BLaER1 treated with 17β-estradiol and CSF1 and Interleukin-3, amounts not matched to agents 10 nM and 100 nM (cell line): ENCODE measurements around the gene ALX3.

ENCODE experiments used
- H3K27ac ChIP-seq, 11 experiments: shearing (Covaris generic); formaldehyde crosslinking; 2 replicates each; pipeline ENCODE4 v1.8.1; 2022
- H3K27me3 ChIP-seq, 11 experiments: shearing (Covaris generic); formaldehyde crosslinking; 2 replicates each; pipeline ENCODE4 v1.8.1; 2022
- H3K36me3 ChIP-seq, 11 experiments: shearing (Covaris generic); formaldehyde crosslinking; 2 replicates each; pipeline ENCODE4 v1.8.1; 2022
- H3K4me1 ChIP-seq, 10 experiments: shearing (Covaris generic); formaldehyde crosslinking; 2 replicates each; pipeline ENCODE4 v1.8.1; 2022
- H3K4me2 ChIP-seq, 11 experiments: shearing (Covaris generic); formaldehyde crosslinking; 2 replicates each; pipeline ENCODE4 v1.8.1; 2022
- H3K4me3 ChIP-seq, 10 experiments: shearing (Covaris generic); formaldehyde crosslinking; 2 replicates each; pipeline ENCODE4 v1.8.1; 2022
- H3K9ac ChIP-seq, 11 experiments: shearing (Covaris generic); formaldehyde crosslinking; 2 replicates each; pipeline ENCODE4 v1.8.1; 2022
- H3K9me3 ChIP-seq, 11 experiments: shearing (Covaris generic); formaldehyde crosslinking; replicated peaks in 1 of 11; 2 replicates each; pipeline ENCODE4 v1.8.1; 2022
- H4K20me1 ChIP-seq, 11 experiments: shearing (Covaris generic); formaldehyde crosslinking; 2 replicates each; pipeline ENCODE4 v1.8.1; 2022
- Cebpa-rat ChIP-seq, 11 experiments: shearing (Covaris generic); IDR thresholded peaks; 2 replicates each; pipeline ENCODE4 v1.8.1; 2022

The ALX3 gene

DNA sequence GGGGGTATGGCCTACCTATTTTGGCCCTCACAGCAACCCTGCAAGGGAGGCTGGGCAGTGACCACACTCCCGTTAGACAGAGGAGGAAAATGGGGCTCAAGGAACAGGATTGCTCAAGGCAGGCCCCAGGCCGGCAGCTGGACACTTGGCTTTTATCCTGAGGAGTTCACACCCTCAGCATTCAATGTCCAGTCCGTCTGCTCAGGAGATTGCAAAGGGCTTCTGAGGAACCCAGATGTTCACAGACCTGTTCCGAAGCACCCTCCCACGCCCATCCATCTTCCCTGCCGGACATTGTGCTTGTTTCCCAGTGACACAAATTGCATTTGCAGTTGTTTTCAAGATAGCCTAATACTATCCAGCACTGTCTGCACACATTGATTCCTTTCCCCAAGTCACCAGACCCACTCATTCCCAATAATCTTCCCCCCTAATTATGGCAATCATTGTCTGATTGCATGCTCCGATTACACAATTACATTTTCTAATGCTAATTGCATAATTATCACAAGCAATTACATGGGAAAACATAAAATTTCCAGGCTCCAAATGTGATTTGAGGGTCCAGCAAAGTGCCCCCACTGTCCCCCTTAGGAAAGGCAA lies 37.5 kb upstream of the ALX3 start:
- Histone ChIP-seq H3K9me3 (no peaks in the 10 kb centered on the region), H3K27ac (no peak overlapping the region), H3K9ac (peak overlapping the region in 2 of 11 experiments; percentile 1 to 17; a peak in 1 of 22 replicates), H3K27me3 (0 out of 22 replicates have a peak, but pooled peaks cover 0 to 6% (median 0%) of the 10 kb centered on the region in 11 experiments), H3K4me1 (peaks cover 26 to 39% (median 38%) of the 10 kb centered on the region in 10 experiments), H3K4me3 (no peak overlapping the region), H3K36me3 (no peaks in the 10 kb centered on the region), H4K20me1 (no peaks in the 10 kb centered on the region), H3K4me2 (no peak overlapping the region)
- TF ChIP-seq Cebpa-rat (IDR thresholded peaks at IDR 0.05), result no peak

DNA sequence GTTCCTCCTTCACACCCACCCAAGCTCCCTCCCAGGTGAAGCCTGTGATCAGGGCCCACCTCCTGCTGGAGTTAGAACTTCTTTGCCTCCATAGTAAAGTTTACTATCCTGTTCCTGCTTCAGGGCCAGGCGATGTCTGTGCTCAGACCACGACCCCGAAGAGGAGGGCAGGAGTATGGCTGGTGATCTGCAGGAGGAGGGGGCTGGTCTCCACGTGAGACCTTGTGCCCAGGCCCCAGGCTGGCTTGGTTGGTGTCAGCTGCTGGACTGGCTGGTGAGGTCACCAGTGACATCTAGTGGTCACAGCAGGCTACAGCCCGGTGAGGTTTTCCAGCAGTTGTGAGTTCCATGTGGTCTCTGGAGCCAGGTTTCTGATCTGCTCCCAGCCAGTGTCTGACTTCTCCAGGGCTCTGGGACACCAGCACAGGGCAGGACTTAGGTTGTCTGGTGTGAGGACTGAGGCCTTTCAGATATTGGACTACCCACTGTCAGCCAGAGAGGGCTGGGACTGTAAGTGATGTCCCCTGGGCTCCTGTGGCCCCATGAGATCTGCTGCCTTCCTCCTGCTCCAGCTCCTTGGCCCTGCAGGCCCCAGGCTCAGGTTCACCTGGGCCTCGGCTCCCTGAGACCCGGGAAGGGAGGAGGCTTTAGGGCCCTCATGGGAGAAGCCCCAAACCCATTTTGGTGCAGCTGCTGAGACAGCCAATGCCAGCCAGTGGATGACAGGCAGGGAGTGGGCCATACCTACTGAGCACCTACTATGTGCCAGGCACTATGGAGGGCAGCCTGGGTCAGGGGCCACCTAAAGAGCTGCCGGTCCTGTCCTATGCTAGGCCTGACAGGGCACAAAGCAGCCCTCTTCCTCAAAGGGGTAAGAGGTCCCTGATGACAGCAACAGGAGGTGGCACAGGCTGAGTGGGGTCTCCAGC lies 35.8 kb upstream of the ALX3 start:
- Histone ChIP-seq H3K4me1 (peaks cover 43 to 56% (median 54%) of the 10 kb centered on the region in 10 experiments), H4K20me1 (no peaks in the 10 kb centered on the region), H3K4me3 (no peak overlapping the region), H3K4me2 (peak overlapping the region in 9 of 11 experiments; percentile 86 to 98 (median 95); a peak in 19 of 22 replicates), H3K27ac (peak overlapping the region in 7 of 11 experiments; percentile 1 to 97 (median 90); a peak in 10 of 22 replicates), H3K9me3 (no peaks in the 10 kb centered on the region), H3K36me3 (no peaks in the 10 kb centered on the region), H3K9ac (peak overlapping the region in 7 of 11 experiments; percentile 30 to 86 (median 40); a peak in 12 of 22 replicates), H3K27me3 (no peaks in the 10 kb centered on the region)
- no peak for TF ChIP-seq Cebpa-rat (IDR thresholded peaks at IDR 0.05)

DNA sequence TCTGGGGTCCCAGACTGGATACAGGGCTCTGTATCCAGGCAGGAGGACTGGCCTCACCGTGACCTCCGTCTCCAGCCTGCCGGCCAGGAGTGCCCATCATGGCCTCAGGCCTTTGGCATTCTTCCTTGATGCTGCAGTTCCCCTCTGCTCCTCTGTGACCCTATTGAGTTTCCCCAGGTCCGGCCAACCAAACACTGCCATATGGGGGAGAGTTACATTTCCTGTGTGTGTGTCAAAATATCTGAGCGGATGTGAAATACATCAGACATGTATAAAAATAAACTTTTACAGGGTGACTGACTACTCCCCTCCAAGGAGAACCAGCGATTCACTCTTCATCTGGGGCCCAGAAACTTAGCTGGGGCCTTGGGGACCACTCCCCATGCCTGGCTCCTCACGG lies 31.6 kb upstream of the ALX3 start:
- H3K27ac ChIP-seq, result peak overlapping the region in 10 of 11 experiments; percentile 30 to 97 (median 90); a peak in 19 of 22 replicates
- no peaks in the 10 kb centered on the region for H4K20me1 ChIP-seq
- H3K4me1 ChIP-seq, result peaks cover 59 to 87% (median 84%) of the 10 kb centered on the region in 10 experiments
- peak in 8 of 11 experiments; percentile 21 to 89 (median 57); a peak in 9 of 22 replicates for TF ChIP-seq Cebpa-rat (IDR thresholded peaks at IDR 0.05)
- H3K36me3 ChIP-seq, result no peaks in the 10 kb centered on the region
- peak overlapping the region in 8 of 10 experiments; percentile 25 to 62 (median 48); a peak in 15 of 20 replicates for H3K4me3 ChIP-seq
- H3K9me3 ChIP-seq, result no peaks in the 10 kb centered on the region
- peak overlapping the region in 9 of 11 experiments; percentile 65 to 86 (median 79); a peak in 18 of 22 replicates for H3K9ac ChIP-seq
- H3K27me3 ChIP-seq, result no peaks in the 10 kb centered on the region
- peak overlapping the region; percentile 81 to 98 (median 94) for H3K4me2 ChIP-seq

DNA sequence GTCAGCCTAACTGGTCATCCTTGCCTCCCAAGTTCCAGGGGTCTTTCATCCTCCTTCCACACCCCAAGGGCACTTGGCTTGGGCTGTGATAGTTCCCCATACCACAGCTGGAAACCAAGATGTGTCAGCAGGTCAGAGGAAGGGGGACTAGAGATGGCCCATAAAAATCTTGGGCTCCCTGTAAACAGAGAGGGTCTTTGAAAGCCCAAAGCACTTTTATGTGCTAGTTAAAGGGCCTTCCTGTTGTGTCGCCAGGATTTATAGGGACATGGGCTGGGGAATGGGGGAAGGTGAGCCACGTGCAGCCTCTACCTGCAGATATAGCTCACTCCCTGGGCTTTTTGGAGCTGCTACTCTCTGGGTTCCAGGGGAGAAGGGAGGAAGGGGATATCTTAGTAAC lies 29.9 kb upstream of the ALX3 start:
- Histone ChIP-seq H4K20me1 (no peaks in the 10 kb centered on the region), H3K4me2 (peak overlapping the region; percentile 81 to 98 (median 94)), H3K9ac (peak overlapping the region in 8 of 11 experiments; percentile 65 to 86 (median 80); a peak in 13 of 22 replicates), H3K9me3 (no peaks in the 10 kb centered on the region), H3K4me3 (0 out of 20 replicates have a peak overlapping the region, but pooled peaks of 1 of the 10 experiments have one; percentile 15), H3K4me1 (peaks cover 53 to 75% (median 71%) of the 10 kb centered on the region in 10 experiments), H3K36me3 (no peaks in the 10 kb centered on the region), H3K27me3 (no peaks in the 10 kb centered on the region), H3K27ac (peak overlapping the region in 9 of 11 experiments; percentile 15 to 97 (median 91); a peak in 17 of 22 replicates)
- no peak for TF ChIP-seq Cebpa-rat (IDR thresholded peaks at IDR 0.05)

DNA sequence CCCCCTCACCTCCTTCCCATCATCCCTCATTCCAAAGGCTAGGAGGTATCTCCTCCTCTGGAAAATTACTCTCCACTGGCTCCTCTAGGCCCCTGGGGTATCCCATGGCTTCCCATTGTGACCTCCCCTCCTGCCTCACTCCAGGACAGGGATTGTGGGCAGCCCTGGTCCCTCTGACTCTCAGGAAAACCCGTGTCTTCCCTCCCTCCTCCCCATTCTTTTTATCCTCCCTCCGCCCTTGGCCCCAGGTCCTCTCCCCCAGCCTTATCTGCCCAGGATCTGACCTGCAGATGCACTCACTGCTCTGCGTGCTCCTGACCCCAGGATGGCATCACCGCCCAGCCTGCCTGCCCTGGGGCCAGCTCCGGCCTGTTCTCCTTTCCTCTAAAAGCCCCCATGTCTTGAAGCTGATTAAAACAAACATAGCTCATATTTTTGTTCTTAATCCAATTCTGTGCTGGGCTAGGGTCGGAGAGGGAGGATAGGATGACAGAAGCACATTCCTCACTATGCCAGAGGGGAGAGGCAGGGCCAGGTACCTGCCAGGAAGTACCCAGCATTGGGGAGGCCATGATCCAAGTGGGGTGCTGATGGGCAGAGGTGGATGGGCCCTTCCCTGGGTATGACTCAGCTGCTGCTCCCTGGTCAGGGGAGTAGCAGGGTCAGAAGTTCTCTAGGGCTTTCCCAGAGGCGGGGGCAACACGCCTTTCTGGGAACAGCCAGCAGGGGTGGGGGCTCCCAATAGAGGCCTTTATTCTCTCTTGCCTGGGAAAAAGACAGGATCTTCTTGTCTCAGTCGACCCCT lies 28.0 kb upstream of the ALX3 start:
- H3K27ac ChIP-seq, result peak overlapping the region in 4 of 11 experiments; percentile 9 to 52 (median 26); a peak in 6 of 22 replicates
- peaks cover 37 to 56% (median 52%) of the 10 kb centered on the region in 10 experiments for H3K4me1 ChIP-seq
- no peak for TF ChIP-seq Cebpa-rat (IDR thresholded peaks at IDR 0.05)
- H3K27me3 ChIP-seq, result no peaks in the 10 kb centered on the region
- H4K20me1 ChIP-seq, result no peaks in the 10 kb centered on the region
- H3K4me2 ChIP-seq, result peak overlapping the region in 10 of 11 experiments; percentile 25 to 60 (median 40); a peak in 16 of 22 replicates
- H3K9me3 ChIP-seq, result peaks cover 0 to 10% (median 0%) of the 10 kb centered on the region in 11 experiments; a peak in 3 of 22 replicates
- H3K9ac ChIP-seq, result no peak overlapping the region
- no peak overlapping the region for H3K4me3 ChIP-seq
- no peaks in the 10 kb centered on the region for H3K36me3 ChIP-seq

DNA sequence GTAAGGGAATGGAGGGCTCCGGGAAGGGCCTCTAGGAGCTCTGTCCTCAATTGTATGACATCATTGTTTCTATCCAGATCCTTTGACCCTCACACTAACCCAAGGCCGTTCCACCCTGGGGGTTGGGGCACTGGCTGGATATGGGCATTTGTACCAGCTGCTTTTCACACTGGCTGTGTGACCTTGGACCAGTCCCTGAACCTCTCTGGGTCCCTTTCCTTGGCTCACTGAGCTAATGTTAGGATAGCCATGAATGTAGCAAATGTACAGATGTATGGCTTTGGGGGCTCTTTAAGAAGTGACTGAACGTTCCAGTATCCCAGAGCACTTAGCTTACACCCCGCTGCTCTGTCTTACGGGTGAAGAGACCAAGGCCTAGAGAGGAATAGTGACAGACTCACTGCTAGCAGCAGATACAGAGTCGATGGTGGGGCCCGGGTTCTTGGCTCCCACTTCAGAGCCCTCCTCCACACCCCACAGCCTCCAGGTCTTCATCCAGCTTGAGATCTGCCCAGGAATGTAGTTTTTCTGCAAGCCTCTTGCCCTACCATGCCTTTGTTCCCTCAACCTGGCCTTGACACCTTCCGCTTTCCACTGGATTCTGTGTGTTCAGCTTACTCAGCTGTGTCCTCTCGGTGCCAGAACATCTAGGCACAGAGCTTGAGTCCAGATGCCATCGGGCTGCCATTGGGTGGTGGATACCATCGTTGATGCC lies 27.2 kb upstream of the ALX3 start:
- Histone ChIP-seq H3K36me3 (no peaks in the 10 kb centered on the region), H3K4me1 (peaks cover 29 to 48% (median 45%) of the 10 kb centered on the region in 10 experiments), H3K4me2 (peak overlapping the region in 1 of 11 experiments; percentile 26; a peak in 2 of 22 replicates), H4K20me1 (no peaks in the 10 kb centered on the region), H3K27ac (peak overlapping the region in 4 of 11 experiments; percentile 13 to 52 (median 26); a peak in 3 of 22 replicates), H3K9me3 (peaks cover 0 to 10% (median 0%) of the 10 kb centered on the region in 11 experiments; a peak in 3 of 22 replicates), H3K4me3 (no peak overlapping the region), H3K27me3 (no peaks in the 10 kb centered on the region), H3K9ac (no peak overlapping the region)
- TF ChIP-seq Cebpa-rat (IDR thresholded peaks at IDR 0.05), result no peak

DNA sequence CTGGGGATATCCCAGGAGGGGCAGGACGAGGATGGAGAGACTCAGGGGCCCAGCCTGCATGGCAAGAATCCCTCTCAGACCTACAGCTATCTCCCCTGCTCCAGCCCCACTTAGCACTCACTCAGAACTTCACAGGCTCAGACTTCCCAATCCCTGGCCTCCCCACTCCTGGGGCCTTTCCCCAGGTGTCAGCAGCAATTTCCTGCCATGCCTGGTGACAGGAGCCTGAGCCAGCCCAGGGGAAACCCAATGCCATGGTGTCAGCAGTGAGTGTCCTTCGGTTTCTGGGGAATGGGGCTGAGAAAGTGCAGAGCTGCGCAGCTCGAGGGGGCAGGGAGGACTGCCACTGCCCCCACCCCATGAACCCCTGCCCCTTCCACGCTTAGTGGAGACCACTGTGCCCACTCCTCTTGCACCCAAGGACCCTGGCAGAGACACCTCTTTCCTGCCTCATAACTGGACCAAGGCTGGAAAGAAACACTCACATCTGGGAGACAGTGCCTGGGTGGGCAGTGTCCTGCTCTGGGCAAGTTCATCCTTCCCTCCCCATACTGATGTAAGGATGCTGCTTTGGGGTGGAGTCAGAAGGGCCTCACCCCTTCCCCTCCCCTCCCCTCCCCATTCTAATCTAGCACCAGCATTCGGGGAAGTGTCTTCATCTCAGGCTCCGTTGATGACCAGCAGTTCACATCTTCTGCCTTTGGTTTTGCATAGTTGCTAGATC lies 24.6 kb upstream of the ALX3 start:
- H3K4me1 ChIP-seq, result peaks cover 4 to 40% (median 29%) of the 10 kb centered on the region in 10 experiments
- H3K27me3 ChIP-seq, result no peaks in the 10 kb centered on the region
- no peak overlapping the region for H3K9ac ChIP-seq
- H3K4me2 ChIP-seq, result no peak overlapping the region
- H3K9me3 ChIP-seq, result peaks cover 0 to 10% (median 0%) of the 10 kb centered on the region in 11 experiments; a peak in 3 of 22 replicates
- H3K36me3 ChIP-seq, result no peaks in the 10 kb centered on the region
- H3K4me3 ChIP-seq, result no peak overlapping the region
- no peaks in the 10 kb centered on the region for H4K20me1 ChIP-seq
- no peak for TF ChIP-seq Cebpa-rat (IDR thresholded peaks at IDR 0.05)
- no peak overlapping the region for H3K27ac ChIP-seq
